GM10266 (cell line): Measurements from ENCODE around the gene FGF12.

ENCODE experiments used
- DNase-seq: peaks from one replicate; pipeline ENCODE4 v3.0.0; 2012; ENCODE audit errors: extremely low spot score
- TF ChIP-seq, protein P1 (sequence below): IDR thresholded peaks from 2 replicates; pipeline ENCODE4 v1.5.1; 2012; ENCODE audit warnings: mild to moderate bottlenecking, low read depth; ENCODE audit not compliant: control insufficient read depth, insufficient read depth; ENCODE audit errors: missing control alignments

FGF12 gene

GRCh38 chr3:192710366-192710765, 17.0 kb downstream of the FGF12 start:
- DNase-seq = no peak
- TF ChIP-seq, protein P1, sequence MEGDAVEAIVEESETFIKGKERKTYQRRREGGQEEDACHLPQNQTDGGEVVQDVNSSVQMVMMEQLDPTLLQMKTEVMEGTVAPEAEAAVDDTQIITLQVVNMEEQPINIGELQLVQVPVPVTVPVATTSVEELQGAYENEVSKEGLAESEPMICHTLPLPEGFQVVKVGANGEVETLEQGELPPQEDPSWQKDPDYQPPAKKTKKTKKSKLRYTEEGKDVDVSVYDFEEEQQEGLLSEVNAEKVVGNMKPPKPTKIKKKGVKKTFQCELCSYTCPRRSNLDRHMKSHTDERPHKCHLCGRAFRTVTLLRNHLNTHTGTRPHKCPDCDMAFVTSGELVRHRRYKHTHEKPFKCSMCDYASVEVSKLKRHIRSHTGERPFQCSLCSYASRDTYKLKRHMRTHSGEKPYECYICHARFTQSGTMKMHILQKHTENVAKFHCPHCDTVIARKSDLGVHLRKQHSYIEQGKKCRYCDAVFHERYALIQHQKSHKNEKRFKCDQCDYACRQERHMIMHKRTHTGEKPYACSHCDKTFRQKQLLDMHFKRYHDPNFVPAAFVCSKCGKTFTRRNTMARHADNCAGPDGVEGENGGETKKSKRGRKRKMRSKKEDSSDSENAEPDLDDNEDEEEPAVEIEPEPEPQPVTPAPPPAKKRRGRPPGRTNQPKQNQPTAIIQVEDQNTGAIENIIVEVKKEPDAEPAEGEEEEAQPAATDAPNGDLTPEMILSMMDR = no peak

DNA sequence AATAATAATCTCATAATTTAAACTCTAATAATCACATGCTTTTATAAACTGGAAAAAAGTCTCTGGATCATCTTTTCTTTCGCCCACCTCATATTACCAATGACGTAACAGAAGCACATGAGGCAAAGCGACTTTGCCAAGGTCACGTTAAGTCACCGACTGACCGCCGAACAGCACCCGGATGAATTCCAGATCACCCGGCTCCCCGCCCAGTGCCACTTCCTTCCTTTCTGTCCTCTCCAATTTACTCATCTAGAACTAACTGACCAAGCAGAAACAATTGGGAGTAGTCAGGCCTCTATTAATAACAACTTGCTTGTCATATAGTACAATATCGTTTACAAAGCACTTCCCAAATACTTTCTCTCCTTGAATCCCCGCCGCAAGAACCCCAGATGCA, 21.1 kb downstream of the FGF12 start:
- TF ChIP-seq, protein P1 = no peak
- no peak for DNase-seq

DNA sequence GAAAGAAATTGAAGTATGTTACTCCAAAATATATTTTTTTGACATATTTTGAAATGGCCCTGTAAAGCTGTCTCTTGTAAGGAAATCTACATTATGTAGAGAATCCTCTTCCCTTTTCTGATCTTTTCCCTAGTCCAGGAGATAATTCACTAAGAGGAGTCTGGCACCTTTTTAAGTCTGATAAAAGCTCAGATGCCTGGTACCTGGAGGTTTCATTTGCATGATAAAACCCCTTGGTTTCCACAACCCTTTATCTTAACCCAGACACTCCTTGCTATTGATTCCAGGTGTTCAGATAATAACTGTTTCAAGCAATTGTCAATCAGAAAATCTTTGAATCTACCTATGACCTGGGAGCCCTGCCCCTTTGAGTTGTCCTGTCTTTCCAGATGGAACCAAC, 26.5 kb downstream of the FGF12 start:
- DNase-seq = no peak
- TF ChIP-seq, protein P1 = no peak

DNA sequence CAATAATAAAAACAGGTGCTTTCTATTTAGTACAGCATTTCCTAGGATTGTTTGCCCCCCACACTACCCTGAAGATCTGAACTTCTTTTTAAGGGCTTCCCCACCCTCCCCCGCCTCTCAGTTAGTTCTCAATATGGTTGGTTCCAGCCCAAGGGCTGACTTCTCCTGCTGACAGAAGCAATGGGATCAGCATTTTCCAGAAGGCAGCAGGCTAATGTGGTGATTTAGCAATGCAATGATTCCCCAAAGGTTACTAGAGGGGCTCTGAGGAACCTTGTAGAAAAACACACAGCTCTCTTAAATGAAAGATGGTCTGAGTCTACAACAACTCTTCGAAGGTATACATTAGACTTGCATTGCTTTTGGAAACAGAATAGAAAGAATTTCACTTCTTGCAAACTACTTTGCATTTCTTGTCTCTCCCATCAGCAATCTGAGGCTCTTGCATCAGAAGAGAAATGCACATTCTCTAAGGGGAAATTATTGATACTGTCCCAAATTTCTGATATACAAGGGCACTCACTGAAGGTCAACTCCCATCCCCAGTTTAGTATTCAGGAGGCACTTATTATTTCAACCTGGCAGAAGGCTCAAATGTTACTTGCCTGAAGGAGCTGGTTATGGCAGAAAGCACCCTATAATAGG, 30.3 kb downstream of the FGF12 start:
- no peak for DNase-seq

DNA sequence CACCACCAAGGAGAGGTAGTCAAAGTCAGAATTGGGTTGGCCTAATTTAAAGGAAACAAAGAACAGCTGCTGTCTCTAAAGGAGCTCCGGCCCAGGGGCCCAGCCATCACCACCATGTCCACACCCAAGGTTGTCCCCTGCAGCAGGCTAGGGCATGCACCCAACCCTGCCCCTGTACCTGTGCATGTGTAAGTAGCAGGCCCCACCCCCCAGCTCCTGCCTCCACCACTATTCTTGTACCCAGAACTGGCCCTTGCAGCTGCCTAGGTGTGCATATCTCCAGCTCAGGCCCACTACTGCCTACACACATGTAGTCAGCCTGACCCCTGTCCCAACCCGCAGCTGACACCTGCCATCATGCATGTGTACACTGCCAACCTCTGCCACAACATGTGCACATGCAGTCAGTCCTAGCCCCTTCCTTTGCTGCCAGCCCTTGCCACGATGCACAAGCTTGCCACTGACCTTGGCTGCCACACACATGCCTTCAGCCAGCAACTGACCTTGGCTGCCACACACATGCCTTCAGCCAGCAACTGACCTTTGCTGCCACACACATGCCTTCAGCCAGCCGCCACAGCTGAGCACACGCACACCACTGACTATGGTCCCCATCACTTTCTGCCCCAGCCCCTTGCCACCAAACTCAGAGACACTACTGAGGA, 39.7 kb downstream of the FGF12 start:
- DNase-seq = no peak
- TF ChIP-seq, protein P1 = no peak

More for the DNA sequence above, 30.3 kb downstream of the FGF12 start:
- TF ChIP-seq, protein P1 = no peak

DNA sequence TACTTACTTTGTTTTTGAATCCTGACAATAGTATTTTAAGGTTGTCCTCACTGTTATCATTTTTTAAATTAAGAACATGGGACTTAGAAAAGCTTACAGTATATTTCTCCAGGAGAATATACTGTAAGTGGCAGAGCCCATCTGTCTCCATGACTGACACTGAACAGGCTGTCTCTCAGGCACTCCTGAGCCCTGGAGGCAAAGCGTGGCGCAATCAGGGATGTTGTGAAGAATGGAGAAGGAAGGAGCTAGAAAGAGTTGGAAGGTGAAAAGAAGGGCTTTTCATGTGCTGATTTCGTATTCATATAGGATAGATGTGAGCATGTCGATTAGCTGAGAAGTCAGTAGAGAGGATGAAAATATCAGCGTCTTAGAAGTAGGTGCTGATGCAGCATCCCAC, 41.5 kb downstream of the FGF12 start:
- TF ChIP-seq, protein P1 = no peak
- no peak for DNase-seq

GRCh38 chr3:192684151-192684550, 43.2 kb downstream of the FGF12 start:
- DNase-seq = no peak
- TF ChIP-seq, protein P1 = no peak
